ENCODE results near the gene RASGRP1.

GRCh38 chr15:38486936-38487335 lies 77.7 kb downstream of the RASGRP1 start:
- TF ChIP-seq, protein P1, sequence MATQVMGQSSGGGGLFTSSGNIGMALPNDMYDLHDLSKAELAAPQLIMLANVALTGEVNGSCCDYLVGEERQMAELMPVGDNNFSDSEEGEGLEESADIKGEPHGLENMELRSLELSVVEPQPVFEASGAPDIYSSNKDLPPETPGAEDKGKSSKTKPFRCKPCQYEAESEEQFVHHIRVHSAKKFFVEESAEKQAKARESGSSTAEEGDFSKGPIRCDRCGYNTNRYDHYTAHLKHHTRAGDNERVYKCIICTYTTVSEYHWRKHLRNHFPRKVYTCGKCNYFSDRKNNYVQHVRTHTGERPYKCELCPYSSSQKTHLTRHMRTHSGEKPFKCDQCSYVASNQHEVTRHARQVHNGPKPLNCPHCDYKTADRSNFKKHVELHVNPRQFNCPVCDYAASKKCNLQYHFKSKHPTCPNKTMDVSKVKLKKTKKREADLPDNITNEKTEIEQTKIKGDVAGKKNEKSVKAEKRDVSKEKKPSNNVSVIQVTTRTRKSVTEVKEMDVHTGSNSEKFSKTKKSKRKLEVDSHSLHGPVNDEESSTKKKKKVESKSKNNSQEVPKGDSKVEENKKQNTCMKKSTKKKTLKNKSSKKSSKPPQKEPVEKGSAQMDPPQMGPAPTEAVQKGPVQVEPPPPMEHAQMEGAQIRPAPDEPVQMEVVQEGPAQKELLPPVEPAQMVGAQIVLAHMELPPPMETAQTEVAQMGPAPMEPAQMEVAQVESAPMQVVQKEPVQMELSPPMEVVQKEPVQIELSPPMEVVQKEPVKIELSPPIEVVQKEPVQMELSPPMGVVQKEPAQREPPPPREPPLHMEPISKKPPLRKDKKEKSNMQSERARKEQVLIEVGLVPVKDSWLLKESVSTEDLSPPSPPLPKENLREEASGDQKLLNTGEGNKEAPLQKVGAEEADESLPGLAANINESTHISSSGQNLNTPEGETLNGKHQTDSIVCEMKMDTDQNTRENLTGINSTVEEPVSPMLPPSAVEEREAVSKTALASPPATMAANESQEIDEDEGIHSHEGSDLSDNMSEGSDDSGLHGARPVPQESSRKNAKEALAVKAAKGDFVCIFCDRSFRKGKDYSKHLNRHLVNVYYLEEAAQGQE (IDR thresholded peaks at IDR 0.05; ENCODE audit: insufficient read depth in 1 of 2, low read depth in 2 of 2, low read length in 2 of 2) = no peak
- no peak for TF ChIP-seq POLR2AphosphoS5 (IDR thresholded peaks at IDR 0.05; ENCODE audit: low read depth, low read length)
- TF ChIP-seq TAF1 (IDR thresholded peaks at IDR 0.05; ENCODE audit: borderline replicate concordance, insufficient read depth, low read length) = no peak
- no peak for TF ChIP-seq SIN3A (IDR thresholded peaks at IDR 0.05; ENCODE audit: borderline replicate concordance, insufficient read depth, low read length)
- no peak for TF ChIP-seq FOXP2 (optimal IDR thresholded peaks at IDR 0.05; ENCODE audit: borderline replicate concordance, extremely low read depth, extremely low read length, insufficient read depth)

All from PFSK-1 (cell line).